Measurements from ENCODE around the gene YTHDF1.

The YTHDF1 gene

DNA sequence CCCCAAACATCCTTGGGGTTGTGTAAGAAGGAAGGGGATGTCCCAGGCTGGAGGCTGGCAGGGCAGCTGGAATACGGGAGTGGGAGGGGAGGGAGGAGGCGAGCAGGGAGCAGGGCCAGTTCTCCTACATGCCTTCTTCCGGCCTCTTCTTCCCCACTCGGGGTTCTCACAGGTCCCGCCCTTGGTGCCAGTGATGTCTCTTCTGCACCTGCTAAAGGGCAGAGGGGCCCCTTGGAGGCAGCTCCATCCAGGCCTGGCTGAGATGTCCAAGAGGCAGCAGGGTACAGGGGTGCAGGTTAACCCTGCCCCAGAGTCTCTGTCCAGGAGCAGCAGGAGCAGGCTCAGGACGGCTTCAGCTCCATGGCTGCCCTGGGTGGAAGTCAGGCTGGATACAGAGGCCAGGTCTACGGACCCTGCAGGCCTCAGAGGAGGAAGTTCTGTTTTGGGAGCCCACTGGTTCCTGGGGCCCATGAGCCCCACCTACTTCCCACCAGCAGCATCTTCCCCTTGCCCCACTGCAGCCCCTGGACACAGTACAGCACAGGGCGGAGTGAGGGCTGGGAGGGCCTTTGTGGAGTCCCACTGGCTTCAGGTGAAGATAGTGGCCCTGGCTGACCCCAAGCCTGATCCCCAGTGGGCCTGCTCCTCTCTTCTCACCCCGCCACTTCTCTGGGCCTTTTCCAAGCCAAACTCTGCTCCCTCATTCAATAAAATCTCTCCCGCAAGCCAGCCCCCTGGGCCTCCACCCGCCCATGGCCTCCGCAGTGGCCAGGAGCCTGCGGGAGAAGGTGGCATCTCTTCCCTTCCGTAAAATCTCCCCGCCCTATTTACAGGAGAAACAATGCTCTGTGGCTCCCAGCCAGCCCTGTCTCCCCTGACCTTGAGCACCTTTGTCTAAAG lies 60.4 kb downstream of the YTHDF1 start:
- no peak for DNase-seq (ENCODE audit: low spot score)

DNA sequence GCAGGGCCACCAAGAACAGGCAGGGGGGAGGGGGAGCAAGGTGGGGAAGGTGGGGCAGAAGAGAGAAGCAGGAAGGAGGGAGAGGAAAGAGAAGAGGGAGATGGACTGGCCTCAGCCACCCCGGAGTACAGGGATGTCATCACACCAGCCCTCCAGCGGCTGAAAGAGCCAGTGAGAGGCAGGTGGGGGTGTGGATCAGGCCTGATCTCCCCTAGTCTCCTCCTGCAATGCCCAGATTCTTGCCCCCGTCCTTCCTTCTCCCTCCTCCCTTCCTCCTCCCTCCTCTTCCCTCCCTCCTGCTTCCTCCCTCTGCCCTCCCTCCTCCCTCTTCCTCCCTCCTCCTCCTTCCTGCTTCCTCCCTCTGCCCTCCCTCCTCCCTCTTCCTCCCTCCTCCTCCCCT lies 61.5 kb downstream of the YTHDF1 start:
- DNase-seq (ENCODE audit: low spot score): no peak

- no peak for DNase-seq (ENCODE audit: low spot score)
Measured at GRCh38 chr20:63153254-63154221, 62.4 kb downstream of the YTHDF1 start.

DNA sequence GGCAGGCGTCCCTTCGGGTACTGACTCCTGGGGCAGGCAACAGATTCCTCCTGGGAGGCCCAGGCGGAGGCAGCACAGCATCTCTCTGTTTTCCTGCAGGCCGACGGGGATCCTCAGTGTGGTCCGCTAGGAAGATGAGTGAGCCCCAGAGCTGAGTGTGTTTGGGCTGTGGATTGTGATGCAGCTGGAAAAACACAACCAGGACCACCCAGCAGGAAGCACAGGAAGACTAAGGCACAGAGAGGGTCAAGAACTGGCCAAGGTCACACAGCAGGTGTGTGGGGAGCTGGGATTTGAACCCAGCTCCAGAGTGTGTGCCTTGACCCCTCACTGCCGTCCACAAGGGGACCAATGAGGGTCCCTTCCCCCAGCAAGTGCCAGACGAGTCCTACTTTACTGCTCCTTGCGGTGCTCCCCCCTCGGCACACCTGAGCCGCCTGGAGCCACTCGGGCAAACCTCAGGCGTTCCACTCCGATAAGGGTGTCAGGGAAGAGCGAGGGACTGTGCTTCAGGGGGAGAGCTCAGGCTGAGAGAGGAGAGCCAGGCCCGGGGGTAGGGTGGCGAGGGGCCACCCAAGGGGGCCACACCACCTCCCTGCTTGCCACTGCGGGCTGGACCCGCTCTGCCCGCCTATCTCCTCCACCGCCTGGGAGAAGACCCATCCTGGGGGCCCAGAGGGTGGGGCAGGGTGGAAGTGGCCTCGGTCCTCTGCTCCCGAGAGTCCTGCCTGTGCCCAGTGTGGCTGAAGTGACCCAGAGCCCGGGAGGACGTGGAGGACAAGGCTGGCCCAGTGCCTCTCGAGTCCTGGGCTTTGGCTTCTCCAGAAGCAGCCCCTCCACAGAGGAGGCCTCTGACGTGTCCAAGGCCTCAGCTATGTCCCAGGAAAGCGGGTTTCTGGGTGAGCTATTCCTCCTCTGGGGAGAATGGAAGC lies 63.3 kb downstream of the YTHDF1 start:
- no peak for DNase-seq (ENCODE audit: low spot score)

GRCh38 chr20:63151554-63152321 lies 64.2 kb downstream of the YTHDF1 start:
- DNase-seq (ENCODE audit: low spot score): no peak

GRCh38 chr20:63150911-63151531 lies 64.9 kb downstream of the YTHDF1 start:
- no peak for DNase-seq (ENCODE audit: low spot score)

- no peak for DNase-seq (ENCODE audit: low spot score)
Measured at GRCh38 chr20:63150391-63150898, 65.5 kb downstream of the YTHDF1 start.

DNA sequence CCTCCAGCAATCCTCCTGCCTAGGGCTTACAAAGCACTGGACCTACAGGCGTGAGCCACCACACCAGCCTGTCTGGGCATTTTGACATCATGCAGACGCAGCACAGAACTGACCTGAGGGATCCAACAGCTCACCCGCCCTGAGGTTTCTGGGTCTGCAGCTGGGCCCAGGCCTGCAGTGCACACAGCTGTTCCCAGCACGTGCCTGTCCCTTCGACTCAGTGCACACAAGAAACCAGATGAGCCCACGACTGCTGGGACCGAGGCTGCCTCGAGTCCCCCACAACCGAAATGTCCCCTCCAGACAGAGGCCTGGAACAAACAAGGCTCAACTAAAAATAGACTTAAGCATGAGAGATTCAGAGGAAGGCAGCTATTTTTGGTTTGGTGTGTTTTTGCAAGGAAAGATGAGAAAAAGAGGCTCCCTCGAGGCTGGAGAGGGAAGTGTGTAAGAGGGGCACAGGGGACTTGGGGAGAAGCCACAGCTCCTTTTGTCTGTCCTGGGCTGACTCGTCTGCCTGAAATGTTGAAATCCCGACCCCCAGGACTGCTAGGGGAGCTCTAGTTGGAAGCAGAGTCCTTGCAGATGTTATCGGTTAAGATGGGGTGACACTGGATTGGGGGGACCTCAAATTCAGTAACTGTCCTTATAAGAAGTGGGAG lies 66.3 kb downstream of the YTHDF1 start:
- DNase-seq (ENCODE audit: low spot score): no peak

- DNase-seq (ENCODE audit: low spot score): no peak
Measured at GRCh38 chr20:63148696-63149095, 67.2 kb downstream of the YTHDF1 start.

GRCh38 chr20:63147532-63147931 lies 68.4 kb downstream of the YTHDF1 start:
- DNase-seq (ENCODE audit: low spot score): no peak
